CD14-positive monocyte (primary cell): ENCODE results near the gene RALY. TPM values are rescaled to one million over a fixed set of nuclear protein-coding genes. Genes with fewer than 3 reads are reported as not detected.

Experiments
- DNase-seq, 3 donors: peaks; one replicate each; pipeline ENCODE4 v3.0.0-alpha.2; 2011 to 2022
- H2AFZ ChIP-seq: 2 replicates; pipeline ENCODE4 v1.6.0; 2012; ENCODE audit warnings: mild to moderate bottlenecking, low read depth, low read length, inconsistent platforms; ENCODE audit not compliant: insufficient read depth, poor library complexity, severe bottlenecking
- H3K27ac ChIP-seq, 2 donors: 1 replicate in 1 of 2; 2 replicates in 1 of 2; pipeline ENCODE4 v1.5.1; 2012 to 2013; ENCODE audit warnings: low read length in 2 of 2, control low read depth in 1 of 2, inconsistent platforms in 1 of 2, low read depth in 1 of 2, mild to moderate bottlenecking in 1 of 2
- H3K27me3 ChIP-seq, 2 donors: one replicate each; pipeline versions ENCODE4 v1.6.0 to v1.6.1; 2011 to 2013; ENCODE audit warnings: low read length in 2 of 2; ENCODE audit not compliant: control insufficient read depth in 2 of 2, insufficient read depth in 2 of 2
- H3K36me3 ChIP-seq, 2 donors: replicated peaks in 1 of 2; 1 replicate in 1 of 2; 2 replicates in 1 of 2; pipeline versions ENCODE4 v1.5.1 to v1.6.1; 2012 to 2013; ENCODE audit warnings: low read length in 2 of 2, control low read depth in 1 of 2, inconsistent platforms in 1 of 2, mild to moderate bottlenecking in 1 of 2; ENCODE audit not compliant: insufficient read depth in 2 of 2, control insufficient read depth in 1 of 2
- H3K4me1 ChIP-seq, 2 donors: 1 replicate in 1 of 2; 2 replicates in 1 of 2; pipeline versions ENCODE4 v1.5.1 to v1.6.1; 2012 to 2013; ENCODE audit warnings: low read length in 2 of 2, control low read depth in 1 of 2, inconsistent platforms in 1 of 2, mild to moderate bottlenecking in 1 of 2, moderate library complexity in 1 of 2; ENCODE audit not compliant: insufficient read depth in 2 of 2, control insufficient read depth in 1 of 2
- H3K4me2 ChIP-seq: replicated peaks from 2 replicates; pipeline ENCODE3; 2012; ENCODE audit warnings: low read length, moderate library complexity, mild to moderate bottlenecking; ENCODE audit not compliant: poor library complexity, severe bottlenecking; ENCODE audit errors: extremely low read depth
- H3K4me3 ChIP-seq, 3 experiments: fragments of 200-600 bp in 1 of 3; sonication (generic) in 1 of 3; replicated peaks in 1 of 3; 1 replicate in 2 of 3; 2 replicates in 1 of 3; pipeline ENCODE4 v1.5.1; 2011 to 2013; ENCODE audit warnings: low read length in 3 of 3, mild to moderate bottlenecking in 3 of 3, control low read depth in 2 of 3, low read depth in 2 of 3, inconsistent platforms in 1 of 3, moderate library complexity in 1 of 3
- H3K79me2 ChIP-seq: 2 replicates; pipeline ENCODE4 v1.6.0; 2012; ENCODE audit warnings: mild to moderate bottlenecking, control low read depth, inconsistent platforms, low read length, moderate library complexity; ENCODE audit not compliant: insufficient read depth
- H3K9ac ChIP-seq: 2 replicates; pipeline ENCODE4 v1.6.0; 2017; ENCODE audit warnings: low read length, mild to moderate bottlenecking; ENCODE audit not compliant: insufficient read depth, poor library complexity, severe bottlenecking
- H3K9me3 ChIP-seq, 2 donors: replicated peaks in 1 of 2; 1 replicate in 1 of 2; 2 replicates in 1 of 2; pipeline versions ENCODE4 v1.5.1 to v1.6.1; 2012 to 2013; ENCODE audit warnings: low read length in 2 of 2, control low read depth in 1 of 2; ENCODE audit not compliant: control insufficient read depth in 1 of 2, insufficient read depth in 1 of 2
- H4K20me1 ChIP-seq: 2 replicates; pipeline ENCODE4 v1.6.0; 2012; ENCODE audit warnings: mild to moderate bottlenecking, low read length, control low read depth, moderate library complexity; ENCODE audit not compliant: insufficient read depth
- H3K27ac Mint-ChIP-seq, 7 donors: one replicate each; pipeline ENCODE4 v1.8.0; 2020; ENCODE audit warnings: mild to moderate bottlenecking in 7 of 7, mixed read lengths in 7 of 7, moderate library complexity in 6 of 7, inconsistent platforms in 2 of 7
- H3K27me3 Mint-ChIP-seq, 3 donors: one replicate each; pipeline ENCODE4 v1.8.0; 2021 to 2022; ENCODE audit warnings: low read depth in 3 of 3, mild to moderate bottlenecking in 3 of 3, mixed read lengths in 3 of 3, moderate library complexity in 3 of 3, inconsistent platforms in 1 of 3
- H3K36me3 Mint-ChIP-seq, 2 donors: one replicate each; pipeline ENCODE4 v1.8.0; 2020; ENCODE audit warnings: mixed read lengths in 2 of 2, inconsistent platforms in 1 of 2, mild to moderate bottlenecking in 1 of 2
- H3K4me1 Mint-ChIP-seq: one replicate; pipeline ENCODE4 v1.8.0; 2020; ENCODE audit warnings: mild to moderate bottlenecking, mixed read lengths
- H3K4me3 Mint-ChIP-seq, 2 donors: one replicate each; pipeline ENCODE4 v1.8.0; 2020; ENCODE audit warnings: mild to moderate bottlenecking in 2 of 2, mixed read lengths in 2 of 2, moderate library complexity in 1 of 2
- H3K9me3 Mint-ChIP-seq, 7 donors: one replicate each; pipeline ENCODE4 v1.8.0; 2020 to 2022; ENCODE audit warnings: mixed read lengths in 7 of 7, mild to moderate bottlenecking in 6 of 7, moderate library complexity in 6 of 7, inconsistent platforms in 2 of 7
- CTCF ChIP-seq: fragments of 200-600 bp; IDR thresholded peaks from one replicate; pipeline ENCODE4 v1.8.0; 2022; ENCODE audit warnings: antibody characterized with exemption, mild to moderate bottlenecking
- WGBS: methylation state at CpG from one replicate; pipeline ENCODE4 v1.1.5; 2013; ENCODE audit warnings: missing lambda C conversion rate; ENCODE audit not compliant: insufficient coverage; 5-methylcytosine and 5-hydroxymethylcytosine counted together
- intact Hi-C, 2 donors: fragments of 100-400 bp; cut with micrococcal nuclease; formaldehyde crosslinking; loops; one replicate each; pipeline versions ENCODE4 v1.15.0 to v1.15.1; 2023
- polyA plus RNA-seq, 3 donors: library from polyadenylated mRNA; depleted of rRNA in 1 of 3; unstranded in 2 of 3; stranded (reverse) in 1 of 3; fragments of 300-500 nt in 2 of 3; fragments of >200 nt in 1 of 3; fragmentation: Illumina TruSeq in 2 of 3; gene quantifications; 1 replicate in 2 of 3; 2 replicates in 1 of 3; pipeline ENCODE4 v1.2.3, GENCODE V29; 2012 to 2021

RALY gene
- polyA plus RNA-seq, 3 donors: 88.4 to 154 (median 152) TPM

- Histone ChIP-seq H3K79me2 (peaks cover 98% of the 10 kb centered on the region), H3K27ac (peak overlapping the region in 1 of 2 donors; percentile 28), H3K9me3 (no peaks in the 10 kb centered on the region), H4K20me1 (peaks cover 100% of the 10 kb centered on the region), H3K4me3 (no peak overlapping the region), H2AFZ (no peak overlapping the region), H3K27me3 (no peaks in the 10 kb centered on the region), H3K4me2 (no peak overlapping the region), H3K9ac (no peak overlapping the region), H3K4me1 (peaks cover 6 to 12% of the 10 kb centered on the region in 2 donors), H3K36me3 (no peaks in the 10 kb centered on the region)
- Mint-ChIP-seq H3K9me3 (no peaks in the 10 kb centered on the region), H3K4me3 (no peak overlapping the region), H3K36me3 (peaks cover 2 to 18% of the 10 kb centered on the region in 2 donors), H3K27ac (peak overlapping the region in 3 of 7 donors; percentile 12 to 70 (median 17)), H3K4me1 (peaks cover 49% of the 10 kb centered on the region), H3K27me3 (peaks cover 0 to 1% (median 0%) of the 10 kb centered on the region in 3 donors)
- DNase-seq: no peak
- no peak for TF ChIP-seq CTCF
- intact Hi-C loops: no loop called here
- 92% methylated on average over 2 of the region's 5 CpGs for WGBS
These were observed 23.0 kb downstream of the RALY start for GRCh38 chr20:34016736-34017135.

DNA sequence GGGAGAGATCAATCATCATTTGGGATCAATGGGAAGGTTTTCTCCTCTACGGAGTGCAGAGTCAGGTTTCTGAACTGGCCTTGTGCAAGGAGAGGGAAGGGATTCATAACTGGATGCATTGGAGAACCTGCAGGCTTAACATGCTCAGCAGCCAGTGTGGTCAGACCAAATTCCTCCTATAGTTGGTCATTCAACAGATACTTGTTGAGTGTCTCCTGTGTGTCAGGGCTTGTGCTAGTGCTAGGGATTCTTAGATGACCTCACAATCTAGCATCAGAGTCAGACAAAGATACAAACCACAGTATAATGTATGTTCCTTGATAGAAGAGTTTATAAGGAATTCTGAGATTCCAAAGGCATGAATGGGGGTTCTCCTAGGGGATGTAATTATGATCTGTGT is 23.9 kb downstream of the RALY start:
- Histone ChIP-seq H3K4me1 (peaks cover 12 to 20% of the 10 kb centered on the region in 2 donors), H3K27ac (peak overlapping the region in 1 of 2 donors; percentile 28), H3K4me2 (no peak overlapping the region), H3K79me2 (peaks cover 98% of the 10 kb centered on the region), H4K20me1 (peaks cover 100% of the 10 kb centered on the region), H3K4me3 (no peak overlapping the region), H2AFZ (no peak overlapping the region), H3K27me3 (no peaks in the 10 kb centered on the region), H3K9ac (no peak overlapping the region), H3K9me3 (no peaks in the 10 kb centered on the region), H3K36me3 (no peaks in the 10 kb centered on the region)
- H3K4me3 Mint-ChIP-seq: no peak overlapping the region
- H3K9me3 Mint-ChIP-seq: no peaks in the 10 kb centered on the region
- peaks cover 51% of the 10 kb centered on the region for H3K4me1 Mint-ChIP-seq
- intact Hi-C loops: no loop called here
- peak overlapping the region in 2 of 7 donors; percentile 25 to 45 for H3K27ac Mint-ChIP-seq
- H3K27me3 Mint-ChIP-seq: no peaks in the 10 kb centered on the region
- DNase-seq: no peak
- WGBS: no CpG with 5 or more reads among the region's 1 CpG
- TF ChIP-seq CTCF: no peak
- peaks cover 2 to 14% of the 10 kb centered on the region in 2 donors for H3K36me3 Mint-ChIP-seq
